HepG2 (cell line): ENCODE results near the gene ZC3H4. TPM values are rescaled to one million over a fixed set of nuclear protein-coding genes. Genes with fewer than 3 reads are reported as not detected.

Source experiments
- E2F5 ChIP-seq: sonication (generic); formaldehyde crosslinking; conservative IDR thresholded peaks from 2 replicates; pipeline ENCODE4 v1.4.0; 2020; ENCODE audit warnings: missing genetic modification reagents
- GABPB1 ChIP-seq: IDR thresholded peaks from 2 replicates; pipeline ENCODE4 v1.6.1; 2016; ENCODE audit warnings: mild to moderate bottlenecking, missing genetic modification reagents, moderate library complexity, missing compliant biosample characterization
- GLI4 ChIP-seq: sonication (generic); formaldehyde crosslinking; IDR thresholded peaks from 2 replicates; pipeline ENCODE4 v1.5.1; 2020; ENCODE audit warnings: missing genetic modification reagents, mild to moderate bottlenecking, moderate library complexity, borderline replicate concordance
- KIAA2018 ChIP-seq: sonication (generic); formaldehyde crosslinking; IDR thresholded peaks from 2 replicates; pipeline ENCODE4 v1.5.0; 2020; ENCODE audit warnings: mild to moderate bottlenecking, missing genetic modification reagents, borderline replicate concordance
- KLF6 ChIP-seq: IDR thresholded peaks from 2 replicates; pipeline ENCODE4 v1.8.0; 2016; ENCODE audit warnings: missing biosample characterization, missing genetic modification reagents
- PHF5A ChIP-seq: IDR thresholded peaks from one replicate; pipeline ENCODE4 v1.6.1; 2018; ENCODE audit warnings: low read depth, missing genetic modification reagents; ENCODE audit not compliant: unreplicated experiment
- POLR2AphosphoS5 ChIP-seq: IDR thresholded peaks from 2 replicates; pipeline ENCODE4 v1.6.1; 2012; ENCODE audit warnings: low read depth, low read length
- TBP ChIP-seq: sonication (generic); formaldehyde crosslinking; IDR thresholded peaks from 2 replicates; pipeline ENCODE4 v1.5.0; 2020; ENCODE audit warnings: missing genetic modification reagents
- TFE3 ChIP-seq: IDR thresholded peaks from 2 replicates; pipeline ENCODE4 v1.6.1; 2016
- ZMYM4 ChIP-seq: sonication (generic); formaldehyde crosslinking; IDR thresholded peaks from 2 replicates; pipeline ENCODE4 v1.8.1; 2023; ENCODE audit warnings: mild to moderate bottlenecking, missing genetic modification reagents
- ZNF317 ChIP-seq: sonication (generic); formaldehyde crosslinking; IDR thresholded peaks from 2 replicates; pipeline ENCODE4 v1.5.0; 2020; ENCODE audit warnings: mild to moderate bottlenecking, missing genetic modification reagents
- ZNF430 ChIP-seq: sonication (generic); formaldehyde crosslinking; IDR thresholded peaks from 2 replicates; pipeline ENCODE4 v1.9.0; 2021; ENCODE audit warnings: mild to moderate bottlenecking, missing genetic modification reagents
- ZNF510 ChIP-seq: sonication (generic); formaldehyde crosslinking; IDR thresholded peaks from 2 replicates; pipeline ENCODE4 v1.4.0; 2020; ENCODE audit warnings: low read depth, mild to moderate bottlenecking, missing genetic modification reagents
- ZNF547 ChIP-seq: sonication (generic); formaldehyde crosslinking; IDR thresholded peaks from 2 replicates; pipeline ENCODE4 v1.5.1; 2020; ENCODE audit warnings: mild to moderate bottlenecking, missing genetic modification reagents
- ZNF564 ChIP-seq: sonication (generic); formaldehyde crosslinking; IDR thresholded peaks from 2 replicates; pipeline ENCODE4 v1.8.1; 2023; ENCODE audit warnings: mild to moderate bottlenecking, missing genetic modification reagents
- ZNF598 ChIP-seq: sonication (generic); formaldehyde crosslinking; IDR thresholded peaks from 2 replicates; pipeline ENCODE4 v1.5.1; 2020; ENCODE audit warnings: mild to moderate bottlenecking, missing genetic modification reagents, borderline replicate concordance
- ZNF670 ChIP-seq: sonication (generic); formaldehyde crosslinking; IDR thresholded peaks from 2 replicates; pipeline ENCODE4 v1.8.0; 2022; ENCODE audit warnings: mild to moderate bottlenecking, missing genetic modification reagents, borderline replicate concordance
- ZNF724P ChIP-seq: sonication (generic); formaldehyde crosslinking; IDR thresholded peaks from 2 replicates; pipeline ENCODE4 v1.8.0; 2022; ENCODE audit warnings: missing genetic modification reagents, borderline replicate concordance
- polyA plus RNA-seq, 8 experiments: library from polyadenylated mRNA; depleted of rRNA in 3 of 8; stranded (reverse) in 7 of 8; unstranded in 1 of 8; fragments of >200 nt; fragmentation: Illumina TruSeq in 4 of 8; extraction: Trizol in 4 of 8; gene quantifications; 2 replicates each; pipeline versions ENCODE4 v1.2.1 to v1.2.3, GENCODE V29; 2011 to 2016; ENCODE audit warnings: low read depth in 4 of 8, missing spikeins in 1 of 8, mixed read lengths in 1 of 8; ENCODE audit not compliant: insufficient read depth in 1 of 8
- total RNA-seq, 5 experiments: library from RNA; depleted of rRNA; stranded (reverse); fragments of >200 nt; fragmentation: Illumina TruSeq; extraction: Trizol; gene quantifications; 2 replicates each; pipeline ENCODE4 v1.2.3, GENCODE V29; 2016; ENCODE audit warnings: low read depth in 1 of 5

ZC3H4 gene
- total and polyA plus RNA-seq, 2 of the 13 experiments (the other 11 are each of a cell fraction or from before 2014, with no cell fraction given) = 1.8 to 10.7 TPM

- TF ChIP-seq ZNF510 (CRISPR knock-in tag) = peak; percentile 87; the same call in 1 of the 2 replicates
- TF ChIP-seq ZNF547 (CRISPR knock-in tag) = peak; percentile 82
- TF ChIP-seq TFE3 (CRISPR knock-in tag) = peak; percentile 95
- peak; percentile 75 for TF ChIP-seq E2F5
- no peak for TF ChIP-seq ZNF598 (CRISPR knock-in tag)
- peak; percentile 82 for TF ChIP-seq GABPB1 (CRISPR knock-in tag)
- peak; percentile 87; the same call in 1 of the 2 replicates for TF ChIP-seq ZNF670
- peak; percentile 46; the same call in 1 of the 2 replicates for TF ChIP-seq GLI4 (CRISPR knock-in tag)
- TF ChIP-seq POLR2AphosphoS5 = peak; percentile 80
- no peak; the same call in 1 of the 2 replicates for TF ChIP-seq ZNF724P
- TF ChIP-seq ZNF430 (CRISPR knock-in tag) = 0 out of 2 replicates have a peak, but pooled peaks have one; percentile 43
- peak; percentile 80 for TF ChIP-seq ZNF317 (CRISPR knock-in tag)
- TF ChIP-seq ZNF564 (CRISPR knock-in tag) = peak; percentile 79; the same call in 1 of the 2 replicates
- no peak for TF ChIP-seq TBP
- peak; percentile 92 for TF ChIP-seq ZMYM4
- peak; percentile 30 for TF ChIP-seq PHF5A (CRISPR knock-in tag)
- peak; percentile 82; the same call in 1 of the 2 replicates for TF ChIP-seq KLF6 (CRISPR knock-in tag)
- TF ChIP-seq KIAA2018 (CRISPR knock-in tag) = no peak
These were observed 17.1 kb upstream of the ZC3H4 start, which contains the start of gene SAE1 (continued) for GRCh38 chr19:47130589-47131227.
